Vagina (tissue), 2 donors: ENCODE measurements around the gene OXNAD1.

Experiments used
- CTCF ChIP-seq, 3 experiments: fragments of 450-650 bp in 2 of 3; fragments of 200-600 bp in 1 of 3; sonication (generic) in 1 of 3; IDR thresholded peaks; one replicate each; pipeline ENCODE4 v1.5.1; 2017 to 2019; ENCODE audit warnings: antibody characterized with exemption in 3 of 3, mild to moderate bottlenecking in 2 of 3, moderate library complexity in 2 of 3
- POLR2A ChIP-seq, 2 donors: fragments of 450-650 bp; IDR thresholded peaks; one replicate each; pipeline ENCODE4 v1.6.1; 2017; ENCODE audit warnings: antibody characterized with exemption in 2 of 2, mild to moderate bottlenecking in 2 of 2, moderate library complexity in 2 of 2
- POLR2AphosphoS5 ChIP-seq, 2 donors: sonication (generic); formaldehyde crosslinking; IDR thresholded peaks; one replicate each; pipeline ENCODE4 v1.9.0; 2017; ENCODE audit warnings: antibody characterized with exemption in 2 of 2, mild to moderate bottlenecking in 2 of 2, low read depth in 1 of 2; ENCODE audit not compliant: insufficient read depth in 1 of 2

- no peak for TF ChIP-seq POLR2AphosphoS5 (IDR thresholded peaks at IDR 0.05; ENCODE audit: insufficient read depth in 1 of 2, low read depth in 1 of 2)
- TF ChIP-seq CTCF (IDR thresholded peaks at IDR 0.05), result no peak
- TF ChIP-seq POLR2A (IDR thresholded peaks at IDR 0.05), result no peak
Observed at GRCh38 chr3:16322189-16322588, 57.2 kb downstream of the OXNAD1 start.
